Activated naive CD8-positive, alpha-beta T cell (primary cell): ENCODE measurements around the gene BICD1.

Experiments
- H3K27ac Mint-ChIP-seq: one replicate; pipeline ENCODE4 v1.8.0; 2021; ENCODE audit warnings: mixed read lengths
- H3K27me3 Mint-ChIP-seq: one replicate; pipeline ENCODE4 v1.8.0; 2021; ENCODE audit warnings: mixed read lengths
- H3K36me3 Mint-ChIP-seq: one replicate; pipeline ENCODE4 v1.8.0; 2021; ENCODE audit warnings: mixed read lengths
- H3K4me1 Mint-ChIP-seq: one replicate; pipeline ENCODE4 v1.8.0; 2021; ENCODE audit warnings: low read depth, mixed read lengths
- H3K4me3 Mint-ChIP-seq: one replicate; pipeline ENCODE4 v1.8.0; 2021; ENCODE audit warnings: mild to moderate bottlenecking, mixed read lengths
- H3K9me3 Mint-ChIP-seq: one replicate; pipeline ENCODE4 v1.8.0; 2021; ENCODE audit warnings: low read depth, mixed read lengths

BICD1 gene

GRCh38 chr12:32106517-32107358 is at the start of gene BICD1:
Gene BICD1, plus strand, starts transcription at chr12:32106847. Its CDS starts 485 bp downstream, at chr12:32107332.
- no peaks in the 10 kb centered on the region for H3K9me3 Mint-ChIP-seq
- peak within 1 kb of the TSS; percentile 95 for H3K4me3 Mint-ChIP-seq
- H3K27me3 Mint-ChIP-seq = no peaks in the 10 kb centered on the region
- H3K4me1 Mint-ChIP-seq = peaks cover 24% of the 10 kb centered on the region
- no peaks in the 10 kb centered on the region for H3K36me3 Mint-ChIP-seq
- H3K27ac Mint-ChIP-seq = peak within 1 kb of the TSS; percentile 95

- no peaks in the 10 kb centered on the region for H3K9me3 Mint-ChIP-seq
- H3K4me1 Mint-ChIP-seq = peaks cover 7% of the 10 kb centered on the region
- H3K36me3 Mint-ChIP-seq = no peaks in the 10 kb centered on the region
- no peak overlapping the region for H3K4me3 Mint-ChIP-seq
- no peaks in the 10 kb centered on the region for H3K27me3 Mint-ChIP-seq
- H3K27ac Mint-ChIP-seq = no peak overlapping the region
Measured at GRCh38 chr12:32061033-32061432, 45.6 kb upstream of the BICD1 start.

GRCh38 chr12:32062881-32063280 is 43.8 kb upstream of the BICD1 start:
- no peak overlapping the region for H3K4me3 Mint-ChIP-seq
- H3K27me3 Mint-ChIP-seq = no peaks in the 10 kb centered on the region
- no peaks in the 10 kb centered on the region for H3K9me3 Mint-ChIP-seq
- H3K36me3 Mint-ChIP-seq = peaks cover 3% of the 10 kb centered on the region
- H3K4me1 Mint-ChIP-seq = peaks cover 7% of the 10 kb centered on the region
- no peak overlapping the region for H3K27ac Mint-ChIP-seq

- peaks cover 3% of the 10 kb centered on the region for H3K36me3 Mint-ChIP-seq
- H3K27ac Mint-ChIP-seq = no peak overlapping the region
- H3K4me1 Mint-ChIP-seq = peaks cover 7% of the 10 kb centered on the region
- H3K9me3 Mint-ChIP-seq = no peaks in the 10 kb centered on the region
- H3K4me3 Mint-ChIP-seq = no peak overlapping the region
- H3K27me3 Mint-ChIP-seq = no peaks in the 10 kb centered on the region
Measured at GRCh38 chr12:32063796-32064195, 42.9 kb upstream of the BICD1 start.

GRCh38 chr12:32066206-32066605 is 40.4 kb upstream of the BICD1 start:
- Mint-ChIP-seq H3K9me3 (no peaks in the 10 kb centered on the region), H3K36me3 (peaks cover 3% of the 10 kb centered on the region), H3K27me3 (peaks cover under 1% of the 10 kb centered on the region), H3K4me3 (no peak overlapping the region), H3K4me1 (no peaks in the 10 kb centered on the region), H3K27ac (no peak overlapping the region)

- Mint-ChIP-seq H3K9me3 (peaks cover 4% of the 10 kb centered on the region), H3K4me3 (no peak overlapping the region), H3K36me3 (peaks cover 5% of the 10 kb centered on the region), H3K27me3 (peaks cover 2% of the 10 kb centered on the region), H3K4me1 (no peaks in the 10 kb centered on the region), H3K27ac (no peak overlapping the region)
Measured at GRCh38 chr12:32069071-32069470, 37.6 kb upstream of the BICD1 start.

GRCh38 chr12:32069731-32070130 is 36.9 kb upstream of the BICD1 start:
- H3K27me3 Mint-ChIP-seq = peaks cover 2% of the 10 kb centered on the region
- H3K4me1 Mint-ChIP-seq = no peaks in the 10 kb centered on the region
- H3K27ac Mint-ChIP-seq = no peak overlapping the region
- H3K4me3 Mint-ChIP-seq = no peak overlapping the region
- H3K9me3 Mint-ChIP-seq = peaks cover 4% of the 10 kb centered on the region
- H3K36me3 Mint-ChIP-seq = peaks cover 5% of the 10 kb centered on the region

GRCh38 chr12:32070370-32070769 is 36.3 kb upstream of the BICD1 start:
- peaks cover 5% of the 10 kb centered on the region for H3K36me3 Mint-ChIP-seq
- peaks cover 4% of the 10 kb centered on the region for H3K9me3 Mint-ChIP-seq
- H3K4me3 Mint-ChIP-seq = no peak overlapping the region
- no peak overlapping the region for H3K27ac Mint-ChIP-seq
- no peaks in the 10 kb centered on the region for H3K4me1 Mint-ChIP-seq
- peaks cover 2% of the 10 kb centered on the region for H3K27me3 Mint-ChIP-seq

GRCh38 chr12:32072102-32072501 is 34.5 kb upstream of the BICD1 start:
- no peak overlapping the region for H3K4me3 Mint-ChIP-seq
- H3K9me3 Mint-ChIP-seq = peaks cover 4% of the 10 kb centered on the region
- H3K36me3 Mint-ChIP-seq = peaks cover 2% of the 10 kb centered on the region
- H3K4me1 Mint-ChIP-seq = no peaks in the 10 kb centered on the region
- H3K27me3 Mint-ChIP-seq = peaks cover 2% of the 10 kb centered on the region
- H3K27ac Mint-ChIP-seq = no peak overlapping the region

GRCh38 chr12:32074432-32074831 is 32.2 kb upstream of the BICD1 start:
- H3K9me3 Mint-ChIP-seq = peaks cover 4% of the 10 kb centered on the region
- H3K27ac Mint-ChIP-seq = no peak overlapping the region
- no peaks in the 10 kb centered on the region for H3K4me1 Mint-ChIP-seq
- H3K4me3 Mint-ChIP-seq = no peak overlapping the region
- peaks cover 2% of the 10 kb centered on the region for H3K36me3 Mint-ChIP-seq
- H3K27me3 Mint-ChIP-seq = peaks cover 2% of the 10 kb centered on the region

- no peaks in the 10 kb centered on the region for H3K27me3 Mint-ChIP-seq
- no peak overlapping the region for H3K4me3 Mint-ChIP-seq
- H3K9me3 Mint-ChIP-seq = peaks cover 4% of the 10 kb centered on the region
- H3K4me1 Mint-ChIP-seq = no peaks in the 10 kb centered on the region
- no peak overlapping the region for H3K27ac Mint-ChIP-seq
- H3K36me3 Mint-ChIP-seq = no peaks in the 10 kb centered on the region
Measured at GRCh38 chr12:32076941-32077340, 29.7 kb upstream of the BICD1 start.

GRCh38 chr12:32080435-32080834 is 26.2 kb upstream of the BICD1 start:
- no peaks in the 10 kb centered on the region for H3K4me1 Mint-ChIP-seq
- H3K27ac Mint-ChIP-seq = no peak overlapping the region
- no peaks in the 10 kb centered on the region for H3K36me3 Mint-ChIP-seq
- no peak overlapping the region for H3K4me3 Mint-ChIP-seq
- H3K27me3 Mint-ChIP-seq = no peaks in the 10 kb centered on the region
- no peaks in the 10 kb centered on the region for H3K9me3 Mint-ChIP-seq

GRCh38 chr12:32083489-32083888 is 23.2 kb upstream of the BICD1 start:
- Mint-ChIP-seq H3K4me1 (no peaks in the 10 kb centered on the region), H3K36me3 (no peaks in the 10 kb centered on the region), H3K9me3 (no peaks in the 10 kb centered on the region), H3K4me3 (no peak overlapping the region), H3K27ac (no peak overlapping the region), H3K27me3 (no peaks in the 10 kb centered on the region)

GRCh38 chr12:32084017-32084688 is 22.5 kb upstream of the BICD1 start:
- H3K4me3 Mint-ChIP-seq = no peak overlapping the region
- H3K27ac Mint-ChIP-seq = no peak overlapping the region
- H3K36me3 Mint-ChIP-seq = no peaks in the 10 kb centered on the region
- H3K27me3 Mint-ChIP-seq = no peaks in the 10 kb centered on the region
- H3K4me1 Mint-ChIP-seq = no peaks in the 10 kb centered on the region
- H3K9me3 Mint-ChIP-seq = no peaks in the 10 kb centered on the region

- Mint-ChIP-seq H3K9me3 (no peaks in the 10 kb centered on the region), H3K36me3 (no peaks in the 10 kb centered on the region), H3K4me3 (no peak overlapping the region), H3K27me3 (no peaks in the 10 kb centered on the region), H3K27ac (no peak overlapping the region), H3K4me1 (no peaks in the 10 kb centered on the region)
Measured at GRCh38 chr12:32084753-32085152, 21.9 kb upstream of the BICD1 start.
